OCI-LY7 (cell line): ENCODE data around the gene PRRC1. TPM values are rescaled to one million over a fixed set of nuclear protein-coding genes. Genes with fewer than 3 reads are reported as not detected.

Experiments
- BruUV-seq: library from RNA; stranded (reverse); fragments of 400-500 nt; replicated peaks from 2 replicates; lab custom pipeline; 2021; lab: Mats Ljungman, UMichigan
- CTCF ChIA-PET: fragments of 300-600 bp; sonication (Branson Sonifier 250); formaldehyde crosslinking; loops from one replicate; lab custom pipeline; 2022; ENCODE audit warnings: antibody characterized with exemption; ENCODE audit not compliant: unreplicated experiment; lab: Charles Lee
- POLR2A ChIA-PET: fragments of 300-600 bp; sonication (Branson Sonifier 250); formaldehyde crosslinking; loops from one replicate; lab custom pipeline; 2022; ENCODE audit warnings: antibody characterized with exemption; lab: Charles Lee
- DNase-seq: peaks from one replicate; pipeline ENCODE4 v3.0.0-alpha.2; 2015; ENCODE audit warnings: low spot score
- H2AFZ ChIP-seq: fragments of 200-600 bp; sonication (generic), shearing (Covaris generic); 2 replicates; pipeline ENCODE4 v1.6.1; 2014; ENCODE audit warnings: mild to moderate bottlenecking, antibody characterized with exemption, low read length, moderate library complexity
- H3K27ac ChIP-seq: fragments of 200-600 bp; sonication (generic); 2 replicates; pipeline ENCODE4 v1.5.1; 2014; ENCODE audit warnings: mixed run types, low read depth, mild to moderate bottlenecking, moderate library complexity, low read length, inconsistent platforms; ENCODE audit not compliant: poor library complexity, severe bottlenecking
- H3K36me3 ChIP-seq: fragments of 200-600 bp; sonication (generic); 2 replicates; pipeline ENCODE4 v1.6.1; 2014; ENCODE audit warnings: mild to moderate bottlenecking, antibody characterized with exemption, low read length, moderate library complexity, mixed read lengths; ENCODE audit not compliant: insufficient read depth
- H3K4me1 ChIP-seq: fragments of 200-600 bp; sonication (generic); 2 replicates; pipeline ENCODE4 v1.5.1; 2014; ENCODE audit warnings: mild to moderate bottlenecking, low read length; ENCODE audit not compliant: insufficient read depth, poor library complexity, severe bottlenecking
- H3K4me2 ChIP-seq: fragments of 200-600 bp; sonication (generic); 2 replicates; pipeline ENCODE4 v1.6.1; 2014; ENCODE audit warnings: mild to moderate bottlenecking, low read length
- H3K4me3 ChIP-seq: fragments of 200-600 bp; sonication (generic); 2 replicates; pipeline ENCODE4 v1.5.1; 2014; ENCODE audit warnings: mild to moderate bottlenecking, low read depth, low read length; ENCODE audit not compliant: poor library complexity, severe bottlenecking
- H3K79me2 ChIP-seq: fragments of 200-600 bp; sonication (generic); 2 replicates; pipeline ENCODE4 v1.6.1; 2016; ENCODE audit warnings: low read depth, mild to moderate bottlenecking, low read length, moderate library complexity, mixed read lengths; ENCODE audit not compliant: insufficient read depth
- H3K9me2 ChIP-seq: fragments of 200-600 bp; sonication (generic); 2 replicates; pipeline ENCODE4 v1.6.1; 2016; ENCODE audit warnings: mild to moderate bottlenecking, low read length, mixed read lengths; ENCODE audit not compliant: insufficient read depth
- H3K9me3 ChIP-seq: fragments of 200-600 bp; sonication (generic); 2 replicates; pipeline ENCODE4 v1.6.1; 2014; ENCODE audit warnings: mild to moderate bottlenecking, mixed run types, low read length, mixed read lengths
- H4K20me1 ChIP-seq: fragments of 200-600 bp; sonication (generic); 2 replicates; pipeline ENCODE4 v1.6.1; 2014; ENCODE audit warnings: mild to moderate bottlenecking, antibody characterized with exemption, low read length, moderate library complexity, mixed read lengths; ENCODE audit not compliant: insufficient read depth
- EZH2phosphoT487 ChIP-seq: fragments of 200-600 bp; sonication (generic); IDR thresholded peaks from 2 replicates; pipeline ENCODE4 v1.6.1; 2018; ENCODE audit warnings: low read depth, borderline replicate concordance, mild to moderate bottlenecking, mixed run types, antibody characterized with exemption, low read length, moderate library complexity, mixed read lengths
- intact Hi-C: fragments of 100-400 bp; cut with micrococcal nuclease; formaldehyde crosslinking; loops from one replicate; pipeline ENCODE4 v1.10.0; 2022; ENCODE audit not compliant: unreplicated experiment
- total RNA-seq, 2 experiments: library from RNA; depleted of rRNA in 1 of 2; stranded (reverse); fragments of >200 nt in 1 of 2; shearing (Covaris generic) in 1 of 2; gene quantifications; 2 replicates each; pipeline ENCODE4 v1.2.3, GENCODE V29; 2014 to 2022
- TF ChIP-seq, protein P1 (sequence below): fragments of 200-600 bp; sonication (generic); conservative IDR thresholded peaks from 2 replicates; pipeline ENCODE4 v1.5.1; 2014; ENCODE audit warnings: mild to moderate bottlenecking, antibody characterized with exemption, low read length, moderate library complexity, mixed read lengths

Gene PRRC1
- total RNA-seq, 2 experiments from 2014 or later = 32.7 to 46.5 TPM

DNA sequence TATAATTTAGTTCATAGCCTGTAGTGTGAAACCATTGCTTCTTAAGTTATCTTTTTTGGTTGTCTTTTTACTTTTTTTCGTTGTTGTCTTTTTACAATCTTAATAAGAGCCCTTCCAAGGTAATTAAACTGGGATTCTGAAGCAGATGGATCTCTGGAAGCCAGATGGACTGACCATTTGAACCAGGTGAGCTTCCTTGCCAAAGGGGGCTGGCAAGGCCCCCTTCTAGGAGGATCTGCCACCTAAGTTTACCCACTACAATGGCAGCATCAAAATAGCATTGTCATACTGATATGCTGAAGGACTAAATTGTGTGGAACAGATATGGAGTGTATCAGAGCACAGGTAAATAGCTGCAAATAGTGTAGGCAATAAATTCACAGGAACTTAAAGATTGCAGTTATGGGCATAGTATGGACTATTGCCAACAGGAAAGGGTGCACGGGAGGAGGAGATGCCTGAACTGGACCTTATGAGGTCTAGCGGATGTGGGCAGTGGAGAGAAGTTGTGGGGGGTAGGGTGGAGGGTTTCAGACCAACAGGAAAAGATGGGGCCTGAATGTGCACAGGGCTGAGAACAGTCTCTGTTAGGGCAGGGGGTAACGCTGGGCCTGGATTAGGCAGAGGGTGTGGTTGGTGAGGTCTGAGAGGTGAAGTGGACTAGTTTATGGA is 69.9 kb downstream of the PRRC1 start:
- Histone ChIP-seq H3K4me1 (peaks cover 24% of the 10 kb centered on the region), H3K4me3 (no peak overlapping the region), H3K9me3 (no peaks in the 10 kb centered on the region), H3K79me2 (no peaks in the 10 kb centered on the region), H3K27ac (no peak overlapping the region), H3K4me2 (peak overlapping the region; percentile 28; the same call in 1 of the 2 replicates), H3K36me3 (no peaks in the 10 kb centered on the region), H4K20me1 (no peaks in the 10 kb centered on the region), H3K9me2 (no peaks in the 10 kb centered on the region), H2AFZ (peak overlapping the region; percentile 85)
- CTCF ChIA-PET = no interaction called here
- peak; percentile 18 for DNase-seq
- intact Hi-C loops = no loop called here
- POLR2A ChIA-PET = interaction anchor here (0.5 to 0.7 kb wide), 2 partner anchors 412 to 440 kb away, joined by 3 read pairs; no protein-coding TSS in a partner anchor
- no TSS peak for BruUV-seq
- no peak for TF ChIP-seq EZH2phosphoT487
- TF ChIP-seq, protein P1, sequence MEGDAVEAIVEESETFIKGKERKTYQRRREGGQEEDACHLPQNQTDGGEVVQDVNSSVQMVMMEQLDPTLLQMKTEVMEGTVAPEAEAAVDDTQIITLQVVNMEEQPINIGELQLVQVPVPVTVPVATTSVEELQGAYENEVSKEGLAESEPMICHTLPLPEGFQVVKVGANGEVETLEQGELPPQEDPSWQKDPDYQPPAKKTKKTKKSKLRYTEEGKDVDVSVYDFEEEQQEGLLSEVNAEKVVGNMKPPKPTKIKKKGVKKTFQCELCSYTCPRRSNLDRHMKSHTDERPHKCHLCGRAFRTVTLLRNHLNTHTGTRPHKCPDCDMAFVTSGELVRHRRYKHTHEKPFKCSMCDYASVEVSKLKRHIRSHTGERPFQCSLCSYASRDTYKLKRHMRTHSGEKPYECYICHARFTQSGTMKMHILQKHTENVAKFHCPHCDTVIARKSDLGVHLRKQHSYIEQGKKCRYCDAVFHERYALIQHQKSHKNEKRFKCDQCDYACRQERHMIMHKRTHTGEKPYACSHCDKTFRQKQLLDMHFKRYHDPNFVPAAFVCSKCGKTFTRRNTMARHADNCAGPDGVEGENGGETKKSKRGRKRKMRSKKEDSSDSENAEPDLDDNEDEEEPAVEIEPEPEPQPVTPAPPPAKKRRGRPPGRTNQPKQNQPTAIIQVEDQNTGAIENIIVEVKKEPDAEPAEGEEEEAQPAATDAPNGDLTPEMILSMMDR = no peak

DNA sequence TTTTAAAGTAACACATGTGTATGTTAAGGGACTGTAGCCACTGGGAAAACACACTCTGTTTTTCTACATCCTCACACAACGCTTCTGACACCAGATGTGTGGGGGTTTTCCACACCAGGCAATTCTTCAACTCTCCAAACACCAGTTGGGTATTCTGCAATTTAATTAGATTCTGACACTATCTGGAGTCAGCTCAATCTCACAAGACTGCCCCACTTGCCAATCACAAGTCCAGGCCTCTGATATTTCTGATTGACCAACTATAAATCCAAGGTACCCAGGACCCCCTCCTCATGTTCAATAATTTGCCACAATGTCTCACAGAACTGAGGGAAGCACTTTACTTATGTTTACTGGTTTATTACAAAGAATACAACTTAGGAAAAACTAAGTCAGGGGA is 70.9 kb downstream of the PRRC1 start:
- Histone ChIP-seq H2AFZ (peak overlapping the region; percentile 85; the same call in 1 of the 2 replicates), H3K4me2 (peak overlapping the region; percentile 28; the same call in 1 of the 2 replicates), H3K4me1 (peaks cover 24% of the 10 kb centered on the region), H3K4me3 (no peak overlapping the region), H3K79me2 (no peaks in the 10 kb centered on the region), H3K27ac (no peak overlapping the region), H3K9me3 (no peaks in the 10 kb centered on the region), H3K9me2 (no peaks in the 10 kb centered on the region), H3K36me3 (no peaks in the 10 kb centered on the region), H4K20me1 (no peaks in the 10 kb centered on the region)
- DNase-seq = no peak
- ChIA-PET CTCF (no interaction called here), POLR2A (no interaction called here)
- no peak for TF ChIP-seq EZH2phosphoT487
- intact Hi-C loops = no loop called here
- BruUV-seq = no TSS peak

DNA sequence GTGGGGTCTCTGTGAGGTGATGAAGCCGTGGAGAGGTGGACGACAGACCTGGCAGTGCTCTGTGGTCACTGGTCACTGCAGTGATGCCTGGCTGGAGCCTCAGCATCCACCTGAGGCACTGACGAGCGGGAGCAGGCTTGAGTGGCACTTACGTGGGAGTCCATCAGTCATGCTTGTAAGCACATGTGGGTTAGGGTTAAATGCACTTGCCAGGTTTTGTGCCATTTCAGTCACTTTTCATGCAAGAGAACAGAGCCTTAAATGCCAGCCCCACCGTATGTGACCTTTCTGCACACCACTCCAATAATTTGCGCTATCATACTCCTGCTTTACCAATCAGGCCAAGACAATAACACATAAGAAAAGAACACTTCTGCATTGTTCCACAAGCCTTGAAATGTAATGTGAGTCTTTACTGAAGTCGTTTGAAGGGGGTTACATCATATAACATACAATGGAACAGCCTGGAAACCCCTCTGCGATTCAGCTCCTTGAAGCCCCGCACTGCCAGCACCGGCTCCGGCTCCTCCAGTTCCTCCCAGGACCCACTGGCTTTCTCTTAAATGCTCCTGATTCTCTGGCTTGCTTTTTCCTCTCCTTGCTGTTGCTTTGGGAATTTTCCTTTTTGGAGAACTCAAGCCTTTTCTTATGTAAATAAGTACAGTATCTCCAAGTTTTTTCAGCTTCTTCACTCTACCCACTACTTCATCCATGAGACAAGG is 72.0 kb downstream of the PRRC1 start:
- no peak overlapping the region for H3K4me3 ChIP-seq
- DNase-seq = no peak
- H3K36me3 ChIP-seq = no peaks in the 10 kb centered on the region
- H3K4me2 ChIP-seq = no peak overlapping the region; the same call in 1 of the 2 replicates
- CTCF ChIA-PET = no interaction called here
- peaks cover 24% of the 10 kb centered on the region for H3K4me1 ChIP-seq
- no peaks in the 10 kb centered on the region for H3K9me3 ChIP-seq
- H4K20me1 ChIP-seq = no peaks in the 10 kb centered on the region
- no TSS peak for BruUV-seq
- no peak overlapping the region for H3K27ac ChIP-seq
- no peaks in the 10 kb centered on the region for H3K79me2 ChIP-seq
- intact Hi-C loops = no loop called here
- TF ChIP-seq, protein P1 = no peak
- TF ChIP-seq EZH2phosphoT487 = no peak
- no peak overlapping the region for H2AFZ ChIP-seq
- POLR2A ChIA-PET = interaction anchor here (0.7 kb wide), 1 partner anchor 382 kb away, joined by 5 read pairs; no protein-coding TSS in a partner anchor
- H3K9me2 ChIP-seq = no peaks in the 10 kb centered on the region
